Liver (tissue), 3 donors: ENCODE measurements around the gene SPATA31D4.

Experiments used
- ATF3 ChIP-seq: IDR thresholded peaks from 2 replicates; pipeline ENCODE4 v1.6.1; 2016; ENCODE audit warnings: antibody characterized with exemption
- CTCF ChIP-seq: fragments of 150-350 bp; IDR thresholded peaks from 2 replicates; pipeline ENCODE4 v1.5.1; 2017; ENCODE audit warnings: improper control_type of control experiment, low read depth, low read length; ENCODE audit not compliant: missing input control
- FOXA1 ChIP-seq: IDR thresholded peaks from 2 replicates; pipeline ENCODE4 v1.6.1; 2016; ENCODE audit warnings: antibody characterized with exemption
- GABPA ChIP-seq, 2 donors: IDR thresholded peaks in 1 of 2; conservative IDR thresholded peaks in 1 of 2; 2 replicates each; pipeline ENCODE4 v1.6.1; 2016; ENCODE audit warnings: antibody characterized with exemption in 2 of 2, mild to moderate bottlenecking in 1 of 2, moderate library complexity in 1 of 2
- MAX ChIP-seq: IDR thresholded peaks from 2 replicates; pipeline ENCODE4 v1.6.1; 2016; ENCODE audit warnings: antibody characterized with exemption
- NR2F2 ChIP-seq: IDR thresholded peaks from 2 replicates; pipeline ENCODE4 v1.6.1; 2016; ENCODE audit warnings: antibody characterized with exemption
- RAD21 ChIP-seq, 2 donors: IDR thresholded peaks; 2 replicates each; pipeline ENCODE4 v1.6.1; 2016; ENCODE audit warnings: antibody characterized with exemption in 2 of 2, mild to moderate bottlenecking in 2 of 2
- REST ChIP-seq: IDR thresholded peaks from 2 replicates; pipeline ENCODE4 v1.6.1; 2016; ENCODE audit warnings: antibody characterized with exemption, mild to moderate bottlenecking
- RXRA ChIP-seq, 2 donors: IDR thresholded peaks; 2 replicates each; pipeline ENCODE4 v1.6.1; 2017 to 2018; ENCODE audit warnings: antibody characterized with exemption in 2 of 2, mild to moderate bottlenecking in 1 of 2
- SP1 ChIP-seq: IDR thresholded peaks from 2 replicates; pipeline ENCODE4 v1.6.1; 2018; ENCODE audit warnings: antibody characterized with exemption, mild to moderate bottlenecking
- TAF1 ChIP-seq: conservative IDR thresholded peaks from 2 replicates; pipeline ENCODE4 v1.6.1; 2016; ENCODE audit warnings: antibody characterized with exemption, mild to moderate bottlenecking
- YY1 ChIP-seq: IDR thresholded peaks from 2 replicates; pipeline ENCODE4 v1.6.1; 2016; ENCODE audit warnings: antibody characterized with exemption, mild to moderate bottlenecking
- ZBTB33 ChIP-seq: IDR thresholded peaks from 2 replicates; pipeline ENCODE4 v1.6.1; 2016; ENCODE audit warnings: antibody characterized with exemption
- donor health status: healthy.
- donor health status: healthy.

- no peak for TF ChIP-seq NR2F2
- no peak for TF ChIP-seq CTCF
- no peak for TF ChIP-seq SP1
- no peak for TF ChIP-seq ZBTB33
- TF ChIP-seq MAX, result no peak
- no peak for TF ChIP-seq YY1
- no peak for TF ChIP-seq FOXA1
- no peak for TF ChIP-seq REST
- no peak for TF ChIP-seq RAD21 (IDR thresholded peaks at IDR 0.05)
- no peak for TF ChIP-seq RXRA (IDR thresholded peaks at IDR 0.05)
- TF ChIP-seq TAF1, result no peak
- no peak for TF ChIP-seq ATF3
- no peak for TF ChIP-seq GABPA (IDR thresholded peaks at IDR 0.05 in 1 of 2, conservative IDR thresholded peaks at IDR 0.05 in 1 of 2)
These were observed 38.1 kb upstream of the SPATA31D4 start for GRCh38 chr9:81890104-81890503.
